Effector memory CD8-positive, alpha-beta T cell (primary cell): ENCODE measurements around the gene GABBR2.
A peak's percentile ranks its signal among the peaks of the same experiment; 100 is the strongest.

Experiments used
- ATAC-seq: fragments of 150-1000 bp; cut with Tn5 transposase; replicated peaks from 2 replicates; pipeline ENCODE4 v1.10.0; 2021; ENCODE audit warnings: mild to moderate bottlenecking, moderate library complexity
- DNase-seq, 3 experiments: peaks; one replicate each; pipeline ENCODE4 v3.0.0; 2021
- H3K27ac Mint-ChIP-seq, 2 donors: one replicate each; pipeline ENCODE4 v1.8.0; 2022; ENCODE audit warnings: mild to moderate bottlenecking in 2 of 2, mixed read lengths in 2 of 2, moderate library complexity in 2 of 2
- H3K27me3 Mint-ChIP-seq, 2 donors: one replicate each; pipeline ENCODE4 v1.8.0; 2022; ENCODE audit warnings: mixed read lengths in 2 of 2
- H3K36me3 Mint-ChIP-seq: one replicate; pipeline ENCODE4 v1.8.0; 2022; ENCODE audit warnings: mild to moderate bottlenecking, moderate library complexity, mixed read lengths; ENCODE audit not compliant: insufficient read depth
- H3K4me1 Mint-ChIP-seq, 2 donors: one replicate each; pipeline ENCODE4 v1.8.0; 2022; ENCODE audit warnings: low read depth in 2 of 2, mixed read lengths in 2 of 2
- H3K4me3 Mint-ChIP-seq, 2 donors: one replicate each; pipeline ENCODE4 v1.8.0; 2022; ENCODE audit warnings: mild to moderate bottlenecking in 2 of 2, mixed read lengths in 2 of 2, moderate library complexity in 2 of 2
- H3K9me3 Mint-ChIP-seq, 2 donors: one replicate each; pipeline ENCODE4 v1.8.0; 2022; ENCODE audit warnings: mixed read lengths in 2 of 2

The GABBR2 gene

DNA sequence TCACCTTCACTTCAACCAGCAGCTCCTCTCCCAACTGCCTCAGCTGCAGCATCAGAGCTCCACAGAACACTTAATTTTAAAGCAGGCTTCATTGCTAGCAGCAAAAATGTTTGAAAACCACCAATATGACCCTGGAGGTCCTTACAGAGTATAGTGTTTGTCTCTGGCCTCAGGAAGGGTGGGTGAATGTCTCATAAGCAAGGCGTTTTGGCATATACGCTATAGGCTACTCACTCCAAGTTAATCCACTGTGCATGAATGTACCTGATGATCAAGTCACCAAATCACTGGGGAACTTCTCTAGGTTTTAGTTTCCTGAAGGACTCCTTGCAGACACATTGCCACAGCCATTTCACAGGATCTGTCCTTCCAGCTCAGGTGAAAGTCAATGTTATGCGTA, 125.3 kb downstream of the GABBR2 start:
- H3K36me3 Mint-ChIP-seq, result no peaks in the 10 kb centered on the region
- H3K9me3 Mint-ChIP-seq, result no peaks in the 10 kb centered on the region
- ATAC-seq (no peak), DNase-seq (no peak)
- H3K27ac Mint-ChIP-seq, result no peak overlapping the region
- H3K27me3 Mint-ChIP-seq, result peaks cover 18 to 31% of the 10 kb centered on the region in 2 donors
- H3K4me3 Mint-ChIP-seq, result no peak overlapping the region
- H3K4me1 Mint-ChIP-seq, result no peaks in the 10 kb centered on the region

DNA sequence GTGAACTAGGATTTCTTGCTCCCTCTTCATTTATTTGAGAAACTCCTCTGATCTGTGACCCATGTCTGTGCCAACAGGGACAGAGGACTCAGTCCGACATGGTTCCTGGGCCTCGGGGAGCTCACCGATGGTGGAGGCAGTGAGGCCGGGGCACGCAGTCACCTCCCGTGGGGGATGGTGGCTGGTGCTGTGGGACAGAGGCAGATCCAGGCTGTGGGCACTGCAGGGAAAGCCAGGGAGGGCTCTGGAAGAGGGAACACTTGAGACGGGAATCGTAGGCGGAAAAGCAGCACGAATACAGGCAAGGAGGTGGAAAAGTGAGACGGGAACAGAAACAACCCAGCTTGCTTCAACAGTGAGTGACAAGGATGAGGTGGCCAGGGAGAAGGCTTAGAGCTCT, 127.8 kb downstream of the GABBR2 start:
- ATAC-seq (no peak), DNase-seq (no peak)
- H3K36me3 Mint-ChIP-seq, result no peaks in the 10 kb centered on the region
- H3K27ac Mint-ChIP-seq, result no peak overlapping the region
- H3K27me3 Mint-ChIP-seq, result peaks cover 33 to 43% of the 10 kb centered on the region in 2 donors
- no peaks in the 10 kb centered on the region for H3K9me3 Mint-ChIP-seq
- H3K4me1 Mint-ChIP-seq, result peaks cover 8 to 10% of the 10 kb centered on the region in 2 donors
- no peak overlapping the region for H3K4me3 Mint-ChIP-seq

DNA sequence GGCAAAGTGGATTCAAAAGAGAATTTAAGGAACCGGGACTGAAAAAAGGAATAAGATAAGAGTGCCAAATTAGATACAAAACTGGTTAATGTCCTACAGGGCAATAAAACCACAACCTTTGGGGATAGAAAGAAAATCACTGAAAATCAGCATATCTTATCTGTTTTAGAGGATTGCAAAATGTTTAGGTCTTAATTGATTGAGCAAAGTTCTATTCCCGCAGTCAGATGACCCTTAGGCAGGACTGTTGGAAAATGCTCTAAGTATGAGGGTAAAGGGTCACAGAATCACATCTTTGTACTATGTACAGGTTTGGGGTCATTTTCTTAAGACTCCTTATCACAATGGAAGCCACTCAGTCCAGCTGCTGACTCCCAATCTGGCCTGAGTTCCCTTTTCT, 129.0 kb downstream of the GABBR2 start:
- H3K36me3 Mint-ChIP-seq, result no peaks in the 10 kb centered on the region
- ATAC-seq (no peak), DNase-seq (no peak)
- H3K4me1 Mint-ChIP-seq, result peaks cover 20 to 21% of the 10 kb centered on the region in 2 donors
- H3K27ac Mint-ChIP-seq, result no peak overlapping the region
- no peaks in the 10 kb centered on the region for H3K9me3 Mint-ChIP-seq
- H3K4me3 Mint-ChIP-seq, result no peak overlapping the region
- peaks cover 29 to 43% of the 10 kb centered on the region in 2 donors for H3K27me3 Mint-ChIP-seq

DNA sequence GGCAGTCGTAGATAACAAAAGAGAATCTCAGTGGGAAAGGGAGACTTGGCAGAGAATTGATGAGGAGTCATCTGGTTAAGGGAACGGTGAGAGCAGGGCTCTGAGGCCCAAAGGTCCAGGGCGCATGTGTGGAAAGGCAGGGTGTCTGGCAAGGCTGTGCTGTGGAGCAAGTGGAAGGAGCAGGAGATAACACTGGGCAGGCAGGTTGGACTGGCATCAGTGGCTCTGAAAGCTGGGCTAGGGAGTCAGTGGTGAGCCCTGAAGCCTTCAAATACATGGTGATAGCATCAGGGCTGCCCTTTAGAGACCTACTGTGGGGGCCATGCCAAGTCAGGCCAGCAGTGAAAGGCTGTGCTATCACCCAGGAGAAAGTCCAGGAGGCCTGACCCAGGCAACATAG, 131.3 kb downstream of the GABBR2 start:
- Mint-ChIP-seq H3K9me3 (no peaks in the 10 kb centered on the region), H3K27me3 (peaks cover 28 to 42% of the 10 kb centered on the region in 2 donors), H3K4me3 (no peak overlapping the region), H3K36me3 (no peaks in the 10 kb centered on the region), H3K4me1 (peaks cover 20 to 21% of the 10 kb centered on the region in 2 donors), H3K27ac (no peak overlapping the region)
- no peak for ATAC-seq
- DNase-seq, result no peak

DNA sequence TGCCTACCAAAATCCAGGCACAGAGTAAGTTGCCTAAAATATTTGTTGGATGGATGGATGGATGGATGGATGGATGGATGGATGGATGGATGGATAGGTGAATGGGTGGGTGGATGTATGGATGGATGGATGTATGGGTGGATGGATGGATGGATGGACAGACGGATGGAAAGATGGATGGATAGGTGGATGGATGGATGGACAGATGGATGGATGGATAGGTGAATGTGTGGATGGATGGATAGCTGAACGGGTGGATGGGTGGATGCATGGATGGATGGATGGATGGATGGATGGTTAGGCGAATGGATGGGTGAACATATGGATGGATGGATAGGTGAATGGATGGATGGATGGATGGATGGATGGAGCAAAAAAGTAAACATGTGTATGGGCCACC, 131.9 kb downstream of the GABBR2 start:
- Mint-ChIP-seq H3K9me3 (no peaks in the 10 kb centered on the region), H3K4me1 (peaks cover 20 to 21% of the 10 kb centered on the region in 2 donors), H3K27ac (no peak overlapping the region), H3K4me3 (peak overlapping the region in 1 of 2 donors; percentile 21), H3K36me3 (no peaks in the 10 kb centered on the region), H3K27me3 (peaks cover 28 to 40% of the 10 kb centered on the region in 2 donors)
- DNase-seq (no peak), ATAC-seq (no peak)

DNA sequence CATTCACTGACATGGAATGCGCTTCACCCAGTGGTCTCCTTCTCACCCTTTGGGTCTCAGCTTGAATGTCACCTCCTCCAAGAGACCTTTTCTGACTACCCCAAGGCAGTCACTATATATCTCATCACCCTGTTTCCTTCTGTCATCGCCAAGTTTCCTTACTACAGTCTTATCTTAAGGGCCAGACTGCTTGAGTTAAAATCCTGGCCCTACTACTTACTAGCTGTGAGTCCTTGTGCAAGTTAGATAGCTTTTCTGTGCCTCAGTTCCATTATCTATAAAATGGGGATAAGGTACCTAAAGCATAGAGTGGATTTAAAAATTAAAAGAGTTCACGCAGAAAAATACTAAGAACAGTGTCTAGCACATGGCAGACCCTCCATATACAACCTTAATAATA, 132.4 kb downstream of the GABBR2 start:
- H3K27ac Mint-ChIP-seq, result peak overlapping the region; percentile 38 to 56
- peak overlapping the region; percentile 66 for H3K4me3 Mint-ChIP-seq

DNA sequence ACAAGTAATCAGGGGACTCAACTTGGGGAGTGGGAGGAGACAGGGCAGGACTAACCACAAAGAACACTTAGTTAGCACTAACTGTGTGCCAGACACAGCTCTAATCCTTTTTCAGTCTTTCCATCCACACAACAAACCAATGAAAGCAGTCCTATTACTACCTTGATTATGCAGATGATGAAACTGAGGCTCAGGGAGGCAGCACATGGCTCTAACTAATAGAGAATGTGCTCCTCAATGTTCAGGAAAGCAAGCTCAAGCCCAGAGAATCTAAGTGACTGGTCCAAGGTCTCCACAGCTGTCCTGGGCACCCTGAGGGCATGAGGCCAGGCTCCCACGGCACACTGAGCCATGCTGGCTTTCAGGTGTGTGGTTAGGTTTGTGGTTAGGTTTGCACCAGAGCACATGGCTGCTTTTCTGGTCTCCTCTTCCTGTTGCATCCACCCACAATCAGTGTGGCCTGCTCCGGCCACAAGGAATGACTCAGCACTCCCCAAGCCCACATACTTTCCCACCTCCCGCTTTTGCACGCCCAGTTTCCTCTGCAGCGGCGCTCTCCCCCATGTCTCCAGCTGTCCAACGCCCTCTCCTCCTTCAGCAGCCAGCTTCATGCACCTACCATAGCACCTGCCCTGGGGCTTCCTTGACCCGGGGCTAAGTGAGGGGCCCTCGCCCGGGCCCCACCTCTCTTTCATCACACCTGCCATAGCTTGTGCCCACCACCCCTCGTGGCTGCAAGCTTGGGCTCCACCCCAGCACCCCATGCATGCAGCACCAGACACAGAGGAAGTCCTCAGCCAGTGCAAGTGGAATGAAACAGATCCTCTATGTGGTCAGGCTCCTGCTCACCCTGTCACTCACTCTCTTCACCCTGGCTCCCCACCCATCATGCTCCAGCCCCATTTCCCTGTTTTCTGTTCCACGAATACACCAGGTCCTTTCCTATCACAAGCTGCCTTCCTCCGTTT, 133.1 kb downstream of the GABBR2 start:
- DNase-seq, result no peak
- Mint-ChIP-seq H3K4me3 (peak overlapping the region; percentile 66), H3K27me3 (peaks cover 24 to 44% of the 10 kb centered on the region in 2 donors), H3K27ac (peak overlapping the region; percentile 46 to 56), H3K9me3 (no peaks in the 10 kb centered on the region), H3K36me3 (no peaks in the 10 kb centered on the region), H3K4me1 (peaks cover 20 to 21% of the 10 kb centered on the region in 2 donors)
- ATAC-seq, result peak; percentile 21

More for the DNA sequence above, 132.4 kb downstream of the GABBR2 start:
- ATAC-seq (no peak), DNase-seq (no peak)
- Mint-ChIP-seq H3K36me3 (no peaks in the 10 kb centered on the region), H3K4me1 (peaks cover 20 to 21% of the 10 kb centered on the region in 2 donors), H3K27me3 (peaks cover 28 to 44% of the 10 kb centered on the region in 2 donors), H3K9me3 (no peaks in the 10 kb centered on the region)

DNA sequence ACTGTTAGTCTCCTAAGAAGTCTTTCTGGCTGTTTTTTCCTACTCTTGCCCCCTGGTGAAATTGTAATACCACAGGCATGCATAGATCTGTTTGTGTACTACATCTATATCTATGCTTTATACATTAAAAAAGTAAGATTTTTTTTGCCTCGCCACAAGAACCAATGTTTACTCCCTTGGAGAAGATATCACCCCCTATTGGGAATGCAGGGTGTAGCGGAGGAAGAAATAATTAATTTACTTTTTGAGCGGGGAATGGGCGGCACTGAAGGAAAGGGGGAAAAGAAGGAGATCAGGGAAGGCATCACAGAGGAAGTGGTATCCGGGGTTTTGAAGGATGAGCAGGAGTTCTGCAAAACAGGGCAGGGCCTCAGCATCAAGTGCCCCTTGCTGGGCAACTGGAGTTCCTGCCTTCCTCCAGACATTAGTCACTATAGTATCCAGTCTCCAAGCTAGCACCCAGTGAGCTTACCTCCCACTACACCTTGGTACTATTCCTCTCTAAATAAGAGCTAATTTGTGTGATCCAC, 134.9 kb downstream of the GABBR2 start:
- DNase-seq, result no peak
- H3K27ac Mint-ChIP-seq, result no peak overlapping the region
- no peaks in the 10 kb centered on the region for H3K36me3 Mint-ChIP-seq
- H3K4me3 Mint-ChIP-seq, result no peak overlapping the region
- H3K4me1 Mint-ChIP-seq, result peaks cover 20 to 21% of the 10 kb centered on the region in 2 donors
- no peak for ATAC-seq
- H3K27me3 Mint-ChIP-seq, result peaks cover 19 to 32% of the 10 kb centered on the region in 2 donors
- no peaks in the 10 kb centered on the region for H3K9me3 Mint-ChIP-seq

DNA sequence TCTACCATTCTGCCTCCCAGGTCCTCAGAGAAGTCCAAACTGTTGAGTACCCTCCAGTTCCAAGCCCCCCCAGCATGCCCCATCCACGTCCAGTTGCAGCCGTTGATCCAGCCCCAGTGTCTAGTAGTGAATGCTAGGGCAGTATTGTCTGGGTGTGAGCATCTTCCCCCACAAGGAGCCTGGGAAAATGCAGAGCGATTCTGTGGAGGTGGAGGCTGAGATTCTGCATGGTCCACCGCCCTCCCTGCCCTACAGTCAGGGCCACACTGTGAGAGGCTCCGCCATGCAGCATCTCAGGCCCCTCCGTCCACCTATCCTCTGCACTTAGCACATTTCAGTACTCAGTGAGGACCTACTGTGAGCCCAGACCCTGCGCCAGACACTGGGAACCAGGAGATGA, 135.9 kb downstream of the GABBR2 start:
- Mint-ChIP-seq H3K27me3 (peaks cover 10 to 30% of the 10 kb centered on the region in 2 donors), H3K4me1 (peaks cover 20 to 21% of the 10 kb centered on the region in 2 donors), H3K36me3 (no peaks in the 10 kb centered on the region), H3K27ac (no peak overlapping the region), H3K9me3 (no peaks in the 10 kb centered on the region), H3K4me3 (no peak overlapping the region)
- ATAC-seq (no peak), DNase-seq (no peak)

DNA sequence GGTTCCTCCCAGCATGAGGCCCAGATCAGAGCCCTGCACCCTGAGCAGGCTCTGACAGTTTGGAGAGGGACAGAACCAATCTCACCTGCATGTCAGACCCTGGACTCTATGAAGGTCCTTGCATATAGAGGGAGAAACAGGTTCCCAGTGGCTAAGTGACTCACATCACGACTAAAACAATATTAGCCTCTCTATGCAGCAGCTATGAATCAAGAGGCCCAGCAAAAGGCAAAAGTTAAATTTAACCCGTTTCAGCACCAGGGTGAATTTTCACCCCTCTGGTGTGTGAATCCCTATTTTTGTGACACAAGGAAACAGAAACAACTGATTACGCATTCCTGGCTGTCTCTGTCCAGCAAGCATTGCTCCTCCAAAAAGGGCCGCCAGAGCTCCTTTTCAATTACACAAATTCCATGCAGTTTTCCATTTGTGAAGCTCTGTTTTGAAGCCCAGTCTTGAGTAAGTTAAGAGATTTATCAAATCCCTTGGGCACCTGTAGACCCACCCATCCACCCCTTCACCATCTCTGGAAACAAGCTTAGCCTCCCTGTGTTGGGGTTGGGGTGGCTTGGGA, 136.6 kb downstream of the GABBR2 start:
- ATAC-seq, result no peak
- Mint-ChIP-seq H3K36me3 (no peaks in the 10 kb centered on the region), H3K4me3 (no peak overlapping the region), H3K27ac (no peak overlapping the region), H3K9me3 (no peaks in the 10 kb centered on the region), H3K27me3 (peaks cover 5 to 29% of the 10 kb centered on the region in 2 donors), H3K4me1 (peaks cover 20 to 21% of the 10 kb centered on the region in 2 donors)
- DNase-seq, result no peak

DNA sequence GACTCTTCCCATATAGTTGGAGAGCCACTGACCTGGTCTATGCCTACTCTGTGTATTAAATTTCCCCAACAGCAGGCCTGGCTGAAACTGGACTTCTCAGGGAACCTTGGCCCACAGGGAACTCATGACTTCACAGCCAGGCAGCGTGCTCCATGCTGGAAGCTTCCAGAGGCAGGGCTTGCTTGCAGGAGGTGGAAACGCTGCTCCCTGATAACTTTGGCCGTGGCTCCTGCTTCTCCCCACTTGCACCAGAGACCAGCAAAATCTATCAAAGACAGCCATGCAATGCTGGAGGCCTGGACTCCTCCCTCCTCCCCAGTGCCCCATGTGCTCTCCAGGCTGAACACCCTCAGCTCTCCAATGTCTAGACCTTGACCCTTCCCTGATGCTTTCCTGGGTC, 137.1 kb downstream of the GABBR2 start:
- H3K27ac Mint-ChIP-seq, result no peak overlapping the region
- H3K4me3 Mint-ChIP-seq, result no peak overlapping the region
- no peaks in the 10 kb centered on the region for H3K36me3 Mint-ChIP-seq
- H3K9me3 Mint-ChIP-seq, result no peaks in the 10 kb centered on the region
- peaks cover under 1 to 24% of the 10 kb centered on the region in 2 donors for H3K27me3 Mint-ChIP-seq
- no peak for ATAC-seq
- H3K4me1 Mint-ChIP-seq, result peaks cover 16 to 17% of the 10 kb centered on the region in 2 donors
- no peak for DNase-seq

DNA sequence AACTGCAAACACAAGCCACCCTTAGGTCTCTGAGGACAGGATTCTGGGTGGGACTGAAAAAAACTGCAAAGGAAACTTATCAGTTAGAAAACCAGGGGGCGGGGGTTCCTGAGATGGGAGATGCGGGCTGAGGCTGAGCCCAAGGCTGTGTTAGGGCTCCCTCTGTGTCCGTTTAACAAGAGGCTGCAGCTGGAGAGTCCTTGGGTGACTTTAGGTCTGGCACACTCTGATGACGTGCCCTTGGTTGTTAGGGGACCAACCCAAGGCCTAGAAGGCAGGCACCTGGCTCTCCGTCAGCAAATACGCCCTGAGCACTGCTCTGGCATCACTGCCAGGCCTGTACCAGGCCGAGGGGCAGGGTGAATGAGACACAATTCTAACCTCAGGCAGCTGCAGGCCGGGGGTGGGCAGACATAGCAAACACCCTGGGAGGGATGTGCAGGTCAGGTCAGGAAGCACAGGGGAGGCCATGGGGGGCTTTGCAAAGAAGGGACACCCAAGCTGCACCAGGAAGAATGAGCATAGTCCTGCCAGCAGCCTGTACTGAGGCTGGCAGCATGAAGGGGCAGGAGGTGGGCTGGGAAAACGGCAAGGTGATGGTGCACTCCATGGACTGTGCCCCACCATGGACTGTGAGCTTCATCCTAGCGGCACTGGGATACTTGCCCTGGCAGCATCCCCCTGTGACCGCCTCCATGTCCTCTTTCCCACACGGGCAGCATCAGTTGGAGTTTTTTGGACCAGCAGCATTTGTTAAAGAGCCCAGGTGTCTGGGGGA, 137.9 kb downstream of the GABBR2 start:
- no peak for ATAC-seq
- Mint-ChIP-seq H3K4me3 (no peak overlapping the region), H3K27ac (no peak overlapping the region), H3K9me3 (no peaks in the 10 kb centered on the region), H3K4me1 (peaks cover 10% of the 10 kb centered on the region in 2 donors), H3K27me3 (peaks cover 0 to 22% of the 10 kb centered on the region in 2 donors), H3K36me3 (no peaks in the 10 kb centered on the region)
- no peak for DNase-seq

DNA sequence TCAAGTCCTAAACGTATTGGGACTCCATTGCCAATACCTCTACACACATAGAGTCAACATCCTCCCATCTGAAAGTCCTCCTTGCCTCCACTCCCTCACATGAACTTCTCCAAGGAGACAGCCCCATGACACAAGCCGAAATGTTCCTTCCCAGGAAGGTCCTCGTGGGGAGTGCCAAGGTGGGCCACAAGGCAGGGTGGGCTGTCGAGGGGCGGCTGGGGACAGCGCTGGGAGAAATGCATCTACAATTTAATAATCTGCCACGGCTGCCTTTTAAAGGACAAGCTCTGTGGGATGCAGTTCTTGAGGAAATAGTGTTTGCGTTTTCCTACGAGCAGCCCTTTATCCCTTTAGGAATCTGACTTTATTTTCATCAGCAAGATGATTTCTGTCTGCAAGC, 138.7 kb downstream of the GABBR2 start:
- ATAC-seq (no peak), DNase-seq (no peak)
- Mint-ChIP-seq H3K27ac (no peak overlapping the region), H3K27me3 (peaks cover 0 to 30% of the 10 kb centered on the region in 2 donors), H3K9me3 (no peaks in the 10 kb centered on the region), H3K36me3 (no peaks in the 10 kb centered on the region), H3K4me3 (no peak overlapping the region), H3K4me1 (peaks cover 2 to 3% of the 10 kb centered on the region in 2 donors)
